ENCODE results near the gene CHI3L2. TPM values are rescaled to one million over a fixed set of nuclear protein-coding genes. Genes with fewer than 3 reads are reported as not detected.

Gene CHI3L2
- total and polyA plus RNA-seq, 8 donors, result 0.33 to 222 (median 0.56) TPM

- no peak for TF ChIP-seq CTCF (IDR thresholded peaks at IDR 0.05)
- intact Hi-C loops (cut with DNase I), result loop anchor here in 1 of 2 donors (10.0 kb wide), 1 partner anchor 176 kb away; no protein-coding TSS in a partner anchor
- H3K27me3 ChIP-seq, result no peaks in the 10 kb centered on the region
- DNase-seq (no peak), ATAC-seq (no peak)
- peaks cover 5 to 30% of the 10 kb centered on the region in 2 donors for H3K4me1 ChIP-seq
- no peaks in the 10 kb centered on the region for H3K9me3 ChIP-seq
- H3K27ac ChIP-seq, result peak overlapping the region; percentile 41 to 53
- H3K4me3 ChIP-seq, result no peak overlapping the region
- no peaks in the 10 kb centered on the region for H3K36me3 ChIP-seq
These were observed 1.2 kb downstream of the CHI3L2 start for GRCh38 chr1:111228748-111229126.

- TF ChIP-seq CTCF (IDR thresholded peaks at IDR 0.05), result no peak
- H3K36me3 ChIP-seq, result no peaks in the 10 kb centered on the region
- no peak overlapping the region for H3K27ac ChIP-seq
- H3K4me1 ChIP-seq, result peaks cover 5 to 21% of the 10 kb centered on the region in 2 donors
- H3K9me3 ChIP-seq, result no peaks in the 10 kb centered on the region
- DNase-seq, result no peak
- no peaks in the 10 kb centered on the region for H3K27me3 ChIP-seq
- intact Hi-C loops (cut with DNase I), result no loop called here
- no peak overlapping the region for H3K4me3 ChIP-seq
- ATAC-seq, result no peak
These were observed 4.6 kb downstream of the CHI3L2 start for GRCh38 chr1:111232134-111232533.

GRCh38 chr1:111234258-111234657, 6.7 kb downstream of the CHI3L2 start:
- intact Hi-C loops (cut with DNase I), result no loop called here
- H3K27me3 ChIP-seq, result no peaks in the 10 kb centered on the region

GRCh38 chr1:111234866-111235265, 7.4 kb downstream of the CHI3L2 start:
- H3K9me3 ChIP-seq, result no peaks in the 10 kb centered on the region
- TF ChIP-seq CTCF (IDR thresholded peaks at IDR 0.05), result no peak
- no peak overlapping the region for H3K4me3 ChIP-seq
- H3K4me1 ChIP-seq, result no peaks in the 10 kb centered on the region
- H3K27me3 ChIP-seq, result no peaks in the 10 kb centered on the region
- DNase-seq (no peak), ATAC-seq (peak; percentile 31)
- intact Hi-C loops (cut with DNase I), result no loop called here
- no peak overlapping the region for H3K27ac ChIP-seq
- H3K36me3 ChIP-seq, result no peaks in the 10 kb centered on the region

More at GRCh38 chr1:111234258-111234657, 6.7 kb downstream of the CHI3L2 start:
- ATAC-seq, result no peak
- no peak for TF ChIP-seq CTCF (IDR thresholded peaks at IDR 0.05)
- H3K4me1 ChIP-seq, result no peaks in the 10 kb centered on the region
- no peaks in the 10 kb centered on the region for H3K36me3 ChIP-seq
- H3K4me3 ChIP-seq, result no peak overlapping the region
- DNase-seq, result no peak
- no peak overlapping the region for H3K27ac ChIP-seq
- no peaks in the 10 kb centered on the region for H3K9me3 ChIP-seq

GRCh38 chr1:111236379-111236778, 8.9 kb downstream of the CHI3L2 start:
- DNase-seq, result no peak
- no peaks in the 10 kb centered on the region for H3K36me3 ChIP-seq
- H3K9me3 ChIP-seq, result no peaks in the 10 kb centered on the region
- TF ChIP-seq CTCF (IDR thresholded peaks at IDR 0.05), result no peak
- ATAC-seq, result no peak
- no peaks in the 10 kb centered on the region for H3K27me3 ChIP-seq
- H3K4me1 ChIP-seq, result no peaks in the 10 kb centered on the region
- H3K4me3 ChIP-seq, result no peak overlapping the region
- intact Hi-C loops (cut with DNase I), result no loop called here
- H3K27ac ChIP-seq, result no peak overlapping the region
